Stimulated activated effector memory CD8-positive, alpha-beta T cell treated with anti-CD3 and anti-CD28 coated beads, Interleukin-12 subunit alpha, Interleukin-12 subunit beta, amount 100 ng/mL, for 72 hours (primary cell): ENCODE measurements around the gene MAGI3.
"Not testable (repeated sequence)": the region's sequence is repeated elsewhere in the genome, so short reads cannot be mapped to it uniquely, and the experiment has no call there.

Source experiments
- ATAC-seq: fragments of 150-1000 bp; cut with Tn5 transposase; 2 replicates; pipeline ENCODE4 v1.10.0; 2021
- DNase-seq, 2 donors: peaks; one replicate each; pipeline ENCODE4 v3.0.0; 2021 to 2022; ENCODE audit warnings: low spot score in 2 of 2
- H3K27ac Mint-ChIP-seq: one replicate; pipeline ENCODE4 v1.8.0; 2022; ENCODE audit warnings: mild to moderate bottlenecking, mixed read lengths
- H3K36me3 Mint-ChIP-seq: one replicate; pipeline ENCODE4 v1.8.0; 2022; ENCODE audit warnings: mild to moderate bottlenecking, mixed read lengths
- H3K4me1 Mint-ChIP-seq: one replicate; pipeline ENCODE4 v1.8.0; 2022; ENCODE audit warnings: mixed read lengths
- H3K4me3 Mint-ChIP-seq: one replicate; pipeline ENCODE4 v1.8.0; 2022; ENCODE audit warnings: mild to moderate bottlenecking, mixed read lengths
- H3K9me3 Mint-ChIP-seq: one replicate; pipeline ENCODE4 v1.8.0; 2022; ENCODE audit warnings: mixed read lengths

Gene MAGI3

DNA sequence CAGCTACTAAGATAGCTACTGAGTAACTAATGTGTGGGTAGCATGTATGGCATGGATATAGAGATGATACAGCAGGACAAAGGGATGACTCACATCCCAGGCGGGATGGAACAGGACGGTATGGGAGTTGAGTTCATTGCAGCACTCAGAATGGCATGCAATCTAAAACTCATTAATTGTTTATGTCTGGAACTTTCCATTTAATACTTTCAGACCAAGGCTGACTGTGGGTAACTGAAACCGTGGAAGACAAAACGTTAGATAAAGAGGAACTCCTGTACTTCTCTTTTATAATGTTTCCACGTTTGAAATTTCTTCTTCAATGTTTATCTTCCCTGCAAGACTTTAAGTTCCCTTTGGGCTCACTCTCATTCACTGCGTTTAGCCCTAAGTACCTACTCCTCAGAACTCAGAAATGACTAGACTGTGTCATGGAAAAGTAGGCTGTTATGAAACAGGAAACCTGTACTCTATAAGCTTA is 151.9 kb downstream of the MAGI3 start:
- H3K4me1 Mint-ChIP-seq, result no peaks in the 10 kb centered on the region
- ATAC-seq (no peak), DNase-seq (no peak)
- no peaks in the 10 kb centered on the region for H3K36me3 Mint-ChIP-seq
- H3K9me3 Mint-ChIP-seq, result no peaks in the 10 kb centered on the region
- no peak overlapping the region for H3K4me3 Mint-ChIP-seq
- no peak overlapping the region for H3K27ac Mint-ChIP-seq

DNA sequence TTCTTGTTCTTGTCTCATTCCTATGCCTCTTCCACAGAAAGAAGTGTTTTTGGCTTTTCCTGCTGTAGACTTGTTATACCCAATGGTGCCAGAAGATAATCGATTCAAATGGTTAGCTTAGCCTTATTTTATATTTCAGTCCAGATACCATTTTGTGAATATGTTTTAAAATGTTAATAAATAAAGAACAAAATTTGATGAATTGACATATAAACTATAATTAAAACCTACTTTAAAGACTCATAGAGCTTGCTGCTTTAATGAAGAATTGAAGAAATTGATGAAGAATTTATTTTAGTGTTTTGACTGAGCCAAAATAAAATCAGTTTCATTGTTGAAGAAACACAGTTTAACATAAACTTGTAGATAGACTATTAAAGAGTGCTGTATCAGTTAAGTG is 152.8 kb downstream of the MAGI3 start:
- Mint-ChIP-seq H3K9me3 (no peaks in the 10 kb centered on the region), H3K36me3 (no peaks in the 10 kb centered on the region), H3K27ac (no peak overlapping the region), H3K4me1 (no peaks in the 10 kb centered on the region), H3K4me3 (no peak overlapping the region)
- ATAC-seq, result no peak
- DNase-seq, result no peak

DNA sequence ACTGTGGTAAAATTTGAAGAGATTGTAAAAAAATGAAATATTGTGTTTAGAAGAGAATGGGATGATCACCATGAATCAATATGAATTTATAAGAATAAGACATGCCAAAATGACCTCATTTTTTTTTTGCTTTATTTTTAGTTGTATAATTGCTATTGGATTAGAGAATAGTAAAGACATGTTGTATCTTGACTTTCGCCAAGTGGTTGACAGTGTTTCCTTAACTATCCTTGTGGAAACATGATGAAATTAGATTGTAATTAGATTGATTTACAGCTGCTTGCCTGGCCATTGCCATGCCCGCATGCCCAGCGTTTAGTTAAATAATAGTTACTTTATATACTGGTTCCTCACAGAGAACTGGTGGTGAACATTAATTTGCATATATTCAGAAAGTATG is 154.9 kb downstream of the MAGI3 start:
- Mint-ChIP-seq H3K4me3 (no peak overlapping the region), H3K36me3 (no peaks in the 10 kb centered on the region), H3K9me3 (no peaks in the 10 kb centered on the region), H3K27ac (no peak overlapping the region), H3K4me1 (no peaks in the 10 kb centered on the region)
- ATAC-seq (no peak), DNase-seq (no peak)

DNA sequence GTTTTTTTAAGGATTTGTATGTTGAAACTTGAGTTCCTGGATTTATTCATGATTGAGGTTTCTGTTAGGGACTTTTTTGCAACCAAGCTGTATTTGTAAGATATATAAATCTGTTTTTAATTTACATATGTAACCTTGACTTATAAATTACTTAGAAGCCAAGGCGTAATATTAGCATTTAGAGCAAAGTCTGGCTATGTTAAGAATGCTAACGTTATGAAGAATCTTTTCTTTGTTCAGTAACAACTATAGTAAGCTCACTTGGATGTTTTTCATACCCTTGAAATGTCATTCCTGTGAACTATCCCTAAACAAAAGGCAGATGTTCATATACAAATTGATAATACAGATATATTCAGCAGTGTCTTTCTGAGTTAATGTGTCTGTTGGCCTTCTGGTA is 155.3 kb downstream of the MAGI3 start:
- Mint-ChIP-seq H3K9me3 (no peaks in the 10 kb centered on the region), H3K36me3 (no peaks in the 10 kb centered on the region), H3K27ac (no peak overlapping the region), H3K4me3 (no peak overlapping the region), H3K4me1 (no peaks in the 10 kb centered on the region)
- ATAC-seq, result no peak
- no peak for DNase-seq

DNA sequence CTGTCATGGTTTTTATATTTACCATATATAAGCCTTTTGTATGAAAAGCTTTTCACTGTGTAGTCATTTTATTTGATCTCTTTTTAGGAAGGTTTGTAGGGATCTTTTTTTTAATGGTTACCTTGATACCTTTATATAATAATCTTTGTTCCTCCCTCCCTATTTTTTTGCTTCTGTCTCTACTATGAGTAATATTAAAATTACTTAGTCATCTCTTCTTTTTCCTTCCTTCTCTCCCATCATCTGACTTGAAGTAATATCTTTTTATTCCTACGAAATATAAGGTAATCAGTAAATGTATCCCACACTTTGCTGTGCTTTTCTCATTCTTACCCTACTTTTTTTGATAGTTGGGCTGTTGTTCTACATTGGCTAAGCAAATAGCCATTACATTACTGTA is 161.4 kb downstream of the MAGI3 start:
- H3K4me3 Mint-ChIP-seq, result no peak overlapping the region
- no peak overlapping the region for H3K27ac Mint-ChIP-seq
- ATAC-seq, result no peak
- H3K36me3 Mint-ChIP-seq, result no peaks in the 10 kb centered on the region
- no peaks in the 10 kb centered on the region for H3K4me1 Mint-ChIP-seq
- peaks cover 9% of the 10 kb centered on the region for H3K9me3 Mint-ChIP-seq
- DNase-seq, result no peak

DNA sequence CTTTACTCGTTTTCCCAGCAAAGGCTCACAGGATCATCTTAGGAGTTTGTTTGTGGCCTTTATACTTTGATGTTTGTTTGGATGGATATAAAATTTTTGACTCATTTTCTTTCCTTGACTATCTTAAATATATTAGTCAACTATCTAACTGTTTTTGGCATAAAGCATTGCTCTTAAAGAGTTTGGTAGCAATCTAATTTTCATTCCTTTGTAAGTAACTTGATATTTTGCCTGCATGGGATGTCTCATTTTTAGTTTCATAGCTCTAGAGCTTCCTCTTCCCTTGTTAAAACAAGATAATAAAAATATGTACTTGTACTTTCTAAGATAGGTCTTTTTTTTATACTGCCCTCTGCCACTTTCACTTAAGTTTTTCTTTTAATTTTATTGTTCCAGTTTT is 161.9 kb downstream of the MAGI3 start:
- Mint-ChIP-seq H3K4me3 (no peak overlapping the region), H3K36me3 (no peaks in the 10 kb centered on the region), H3K4me1 (no peaks in the 10 kb centered on the region), H3K27ac (no peak overlapping the region), H3K9me3 (peaks cover 9% of the 10 kb centered on the region)
- DNase-seq (no peak), ATAC-seq (no peak)

DNA sequence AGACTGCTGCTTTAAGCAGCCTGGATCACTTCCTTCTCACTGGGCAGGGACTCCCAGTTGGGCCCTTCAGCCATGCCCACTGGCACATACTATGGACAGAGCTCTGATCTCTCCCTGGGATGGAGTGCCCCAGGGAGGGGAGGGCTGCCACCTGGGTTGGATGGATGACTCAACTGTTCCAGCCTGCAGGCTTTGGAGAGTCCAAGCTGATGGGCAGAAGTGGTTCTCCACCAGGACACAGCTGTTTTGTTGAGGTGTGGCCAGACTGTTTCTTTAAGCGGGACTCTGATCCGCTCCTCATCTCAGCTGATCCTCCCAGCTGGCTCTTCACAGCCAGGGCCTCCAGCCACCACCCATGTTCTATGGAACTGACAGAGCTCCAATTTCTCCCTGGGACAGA is 166.9 kb downstream of the MAGI3 start:
- no peak overlapping the region for H3K4me3 Mint-ChIP-seq
- no peak for DNase-seq
- no peaks in the 10 kb centered on the region for H3K36me3 Mint-ChIP-seq
- H3K27ac Mint-ChIP-seq, result no peak overlapping the region
- peaks cover 23% of the 10 kb centered on the region for H3K9me3 Mint-ChIP-seq
- no peak for ATAC-seq
- no peaks in the 10 kb centered on the region for H3K4me1 Mint-ChIP-seq

DNA sequence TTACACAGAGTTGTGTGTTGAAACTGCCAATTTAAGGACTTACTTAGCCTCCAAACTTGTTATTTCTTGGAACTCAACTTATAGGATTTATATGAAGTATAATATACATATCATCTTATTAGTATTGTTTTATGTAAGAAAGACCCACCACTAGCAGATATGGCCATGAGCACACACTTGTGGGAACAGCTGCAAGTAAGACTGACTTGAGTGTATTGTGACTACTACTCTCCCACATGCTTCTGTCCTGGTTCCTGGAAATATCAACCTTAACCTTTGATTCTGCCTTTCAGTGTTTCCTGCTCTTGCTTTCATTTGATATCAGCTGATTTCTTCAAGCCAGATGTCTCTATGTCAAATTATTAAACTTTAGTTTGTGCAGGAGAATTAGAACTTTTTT is 175.3 kb downstream of the MAGI3 start:
- H3K9me3 Mint-ChIP-seq, result peaks cover 24% of the 10 kb centered on the region
- no peak overlapping the region for H3K27ac Mint-ChIP-seq
- DNase-seq (no peak), ATAC-seq (no peak)
- no peaks in the 10 kb centered on the region for H3K36me3 Mint-ChIP-seq
- H3K4me3 Mint-ChIP-seq, result no peak overlapping the region
- no peaks in the 10 kb centered on the region for H3K4me1 Mint-ChIP-seq

DNA sequence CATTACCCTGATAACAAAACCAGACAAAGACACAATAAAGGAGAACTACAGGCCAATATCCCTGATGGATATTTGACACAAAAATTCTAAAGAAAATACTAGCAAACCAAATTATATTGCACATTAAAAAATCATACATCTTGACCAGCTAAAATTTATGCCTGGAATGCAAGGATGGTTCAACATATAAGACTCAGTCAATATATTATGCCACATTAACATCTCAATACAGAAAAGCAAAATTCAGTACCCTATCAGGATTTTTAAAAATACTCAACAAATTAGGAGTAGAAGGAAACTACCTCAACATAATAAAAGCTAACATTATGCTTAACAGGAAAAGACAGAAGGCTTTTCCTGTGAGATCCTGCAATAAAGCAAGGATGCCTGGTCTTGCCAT is 177.1 kb downstream of the MAGI3 start:
- no peak overlapping the region for H3K27ac Mint-ChIP-seq
- no peak overlapping the region for H3K4me3 Mint-ChIP-seq
- ATAC-seq (no peak), DNase-seq (no peak)
- H3K36me3 Mint-ChIP-seq, result no peaks in the 10 kb centered on the region
- H3K4me1 Mint-ChIP-seq, result no peaks in the 10 kb centered on the region
- H3K9me3 Mint-ChIP-seq, result peaks cover 18% of the 10 kb centered on the region

DNA sequence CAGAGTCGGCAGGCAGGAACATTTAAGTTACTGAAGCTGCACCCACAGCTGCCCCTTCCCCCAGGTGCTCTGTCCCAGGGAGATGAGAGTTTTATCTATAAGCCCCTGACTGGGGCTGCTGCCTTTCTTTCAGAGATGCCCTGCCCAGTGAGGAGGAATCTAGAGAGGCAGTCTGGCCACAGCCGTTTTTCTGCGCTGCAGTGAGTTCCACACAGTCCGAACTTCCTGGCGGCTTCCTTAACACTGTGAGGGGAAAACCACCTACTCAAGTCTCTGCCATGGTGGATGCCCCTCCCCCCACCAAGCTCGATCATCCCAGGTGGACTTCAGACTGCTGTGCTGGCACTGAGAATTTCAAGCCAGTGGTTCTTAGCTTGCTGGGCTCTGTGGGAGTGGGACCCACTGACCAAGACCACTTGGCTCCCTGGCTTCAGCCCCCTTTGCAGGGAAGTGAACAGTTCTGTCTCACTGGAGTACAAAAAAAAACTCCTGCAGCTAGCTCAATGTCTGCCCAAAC is 185.5 kb downstream of the MAGI3 start:
- not testable (repeated sequence) for H3K4me3 Mint-ChIP-seq, H3K9me3 Mint-ChIP-seq, H3K27ac Mint-ChIP-seq, ATAC-seq, DNase-seq, H3K4me1 Mint-ChIP-seq, H3K36me3 Mint-ChIP-seq

DNA sequence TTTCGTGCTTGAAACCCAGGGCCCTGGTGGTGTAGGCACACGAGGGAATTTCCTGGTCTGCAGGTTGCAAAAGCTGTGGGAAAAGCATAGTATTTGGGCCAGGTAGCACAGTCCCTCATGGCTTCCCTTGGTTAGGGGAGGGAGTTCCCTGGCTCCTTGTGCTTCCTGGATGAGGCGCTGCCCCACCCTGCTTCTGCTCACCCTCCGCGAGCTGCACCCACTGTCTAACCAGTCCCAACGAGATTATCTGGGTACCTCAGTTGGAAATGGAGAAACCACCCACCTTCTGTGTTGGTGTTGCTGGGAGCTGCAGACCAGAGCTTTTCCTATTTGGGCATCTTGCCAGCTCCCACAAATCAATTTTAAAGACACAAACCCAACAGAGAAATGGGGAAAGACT is 186.0 kb downstream of the MAGI3 start:
- H3K4me1 Mint-ChIP-seq, result no peaks in the 10 kb centered on the region

DNA sequence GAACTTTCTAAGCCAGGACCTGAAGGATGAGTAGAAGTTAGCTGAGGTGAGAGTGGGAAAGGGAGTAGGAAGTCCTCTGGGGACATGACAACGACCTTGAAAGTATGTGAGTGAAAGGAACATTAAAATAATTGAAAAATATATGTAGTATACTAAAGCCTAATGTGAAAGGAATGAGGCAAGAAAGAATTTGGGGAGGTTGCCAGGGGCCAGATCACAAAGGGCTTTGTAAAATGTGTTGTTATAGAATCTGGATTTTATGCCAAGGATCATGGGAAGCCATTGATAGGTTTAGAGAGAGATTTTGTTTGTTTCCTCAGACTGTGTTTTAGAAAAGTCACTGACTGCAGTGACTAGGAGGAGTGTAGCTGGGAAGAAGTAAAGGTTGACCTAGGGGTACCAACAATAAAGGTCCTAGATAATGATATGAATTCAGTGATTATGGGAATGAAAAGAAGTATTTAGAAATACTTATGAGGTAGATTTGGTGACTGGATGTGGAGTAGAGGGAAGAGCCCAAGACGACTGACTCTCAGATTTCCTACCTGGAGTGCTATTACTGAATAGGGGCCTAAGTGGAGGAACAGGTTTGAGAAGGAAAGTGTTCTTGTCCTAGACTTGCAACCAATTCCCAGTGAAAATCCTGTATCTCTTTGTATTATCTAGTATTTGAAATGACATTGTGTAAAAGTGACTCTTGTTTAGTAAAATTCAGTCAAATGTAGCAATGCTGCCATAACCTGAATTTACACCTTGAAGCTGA is 189.1 kb downstream of the MAGI3 start:
- ATAC-seq (no peak), DNase-seq (no peak)
- no peak overlapping the region for H3K4me3 Mint-ChIP-seq
- H3K9me3 Mint-ChIP-seq, result no peaks in the 10 kb centered on the region
- H3K36me3 Mint-ChIP-seq, result no peaks in the 10 kb centered on the region
- H3K27ac Mint-ChIP-seq, result no peak overlapping the region
- no peaks in the 10 kb centered on the region for H3K4me1 Mint-ChIP-seq

More for the DNA sequence above, 186.0 kb downstream of the MAGI3 start:
- no peak overlapping the region for H3K4me3 Mint-ChIP-seq
- H3K27ac Mint-ChIP-seq, result no peak overlapping the region
- ATAC-seq (no peak), DNase-seq (no peak)
- H3K36me3 Mint-ChIP-seq, result no peaks in the 10 kb centered on the region
- peaks cover 8% of the 10 kb centered on the region for H3K9me3 Mint-ChIP-seq

DNA sequence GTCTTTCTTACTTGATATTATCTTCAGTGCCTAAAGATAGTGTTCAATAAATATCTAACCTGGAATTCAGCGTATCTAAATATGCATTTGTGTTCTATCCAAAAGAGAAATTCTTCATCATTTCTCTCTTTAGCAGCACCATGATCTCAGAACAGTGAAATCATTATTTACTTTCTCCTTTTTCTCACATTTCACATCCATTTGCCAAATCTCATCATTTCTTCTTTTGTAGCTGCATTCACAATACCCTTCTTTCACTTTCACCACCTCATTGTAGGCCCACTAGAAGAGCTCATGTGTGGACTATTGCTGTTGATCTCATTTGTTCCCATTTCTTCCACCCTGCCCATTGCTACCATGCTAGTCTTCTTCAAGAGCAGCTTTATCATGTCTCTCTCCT is 191.0 kb downstream of the MAGI3 start:
- ATAC-seq (no peak), DNase-seq (no peak)
- Mint-ChIP-seq H3K4me3 (no peak overlapping the region), H3K27ac (no peak overlapping the region), H3K4me1 (no peaks in the 10 kb centered on the region), H3K9me3 (no peaks in the 10 kb centered on the region), H3K36me3 (no peaks in the 10 kb centered on the region)

DNA sequence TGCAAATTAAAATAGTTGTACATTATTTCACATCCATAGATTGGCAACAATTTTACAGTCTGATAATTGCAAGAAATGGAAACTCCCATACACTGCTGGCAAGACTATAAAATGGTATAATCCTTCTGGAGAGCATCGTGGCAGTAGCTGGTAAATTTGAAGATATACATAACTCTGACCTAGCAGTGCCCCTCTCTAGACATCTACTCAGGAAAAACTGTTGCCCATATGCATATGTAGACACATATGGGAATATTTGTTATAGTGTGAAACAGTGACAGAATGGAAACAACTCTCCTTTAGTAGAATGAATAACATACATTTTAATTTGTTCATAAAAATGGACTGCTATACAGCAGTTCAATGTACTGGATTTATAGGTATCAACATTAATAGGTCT is 191.8 kb downstream of the MAGI3 start:
- ATAC-seq (no peak), DNase-seq (no peak)
- H3K9me3 Mint-ChIP-seq, result no peaks in the 10 kb centered on the region
- H3K4me3 Mint-ChIP-seq, result no peak overlapping the region
- H3K27ac Mint-ChIP-seq, result no peak overlapping the region
- no peaks in the 10 kb centered on the region for H3K4me1 Mint-ChIP-seq
- H3K36me3 Mint-ChIP-seq, result no peaks in the 10 kb centered on the region

DNA sequence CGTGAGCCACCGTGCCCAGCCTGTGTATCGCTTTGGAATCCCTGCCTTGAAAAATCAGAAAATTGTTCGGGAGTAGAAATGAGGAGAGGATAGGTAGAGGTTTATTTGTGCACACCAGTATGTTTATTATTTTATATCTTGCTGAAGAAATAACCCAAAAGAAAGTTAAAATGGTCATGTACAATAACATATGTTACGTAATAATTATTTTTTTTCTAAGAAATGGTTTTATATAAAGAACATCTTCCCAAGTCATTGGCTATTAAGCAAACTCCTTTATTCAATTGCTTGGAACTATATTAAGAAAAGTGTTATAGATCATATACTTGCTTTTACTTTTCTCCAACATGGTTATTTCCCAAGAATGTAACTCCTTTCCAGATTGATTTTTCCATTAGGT is 197.2 kb downstream of the MAGI3 start:
- no peak for ATAC-seq
- H3K4me1 Mint-ChIP-seq, result no peaks in the 10 kb centered on the region
- no peak overlapping the region for H3K27ac Mint-ChIP-seq
- no peaks in the 10 kb centered on the region for H3K9me3 Mint-ChIP-seq
- H3K36me3 Mint-ChIP-seq, result no peaks in the 10 kb centered on the region
- DNase-seq, result no peak
- H3K4me3 Mint-ChIP-seq, result no peak overlapping the region

DNA sequence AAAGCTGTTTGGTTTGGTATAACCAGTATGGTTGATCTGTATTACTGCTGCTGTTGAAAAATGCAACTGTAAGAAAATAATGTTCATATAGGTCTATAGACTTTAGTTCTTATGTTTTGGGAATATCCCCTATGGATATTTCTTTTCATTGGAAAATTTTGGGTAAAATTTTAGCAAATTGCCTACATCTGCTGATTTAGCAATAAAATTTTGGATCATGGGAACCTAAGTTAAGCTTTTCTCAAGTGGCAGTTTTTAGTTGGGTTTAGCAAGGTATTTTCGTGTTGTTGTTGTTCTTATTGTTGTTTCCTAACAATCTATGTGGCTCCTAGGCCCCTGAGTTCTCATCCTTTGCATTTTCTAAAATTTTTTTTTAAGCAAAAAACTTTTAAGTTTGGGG is 201.9 kb downstream of the MAGI3 start:
- DNase-seq (no peak), ATAC-seq (no peak)
- Mint-ChIP-seq H3K27ac (no peak overlapping the region), H3K4me3 (no peak overlapping the region), H3K36me3 (no peaks in the 10 kb centered on the region), H3K9me3 (peaks cover 9% of the 10 kb centered on the region), H3K4me1 (no peaks in the 10 kb centered on the region)
